HUES64 (cell line): Measurements from ENCODE around the gene PXK.
A peak's percentile ranks its signal among the peaks of the same experiment; 100 is the strongest.

ENCODE experiments used
- H3K27ac ChIP-seq: 2 replicates; pipeline ENCODE4 v1.7.0; 2013; ENCODE audit warnings: low read depth, low read length, inconsistent platforms
- H3K27me3 ChIP-seq: 2 replicates; pipeline ENCODE4 v1.6.1; 2013; ENCODE audit warnings: mild to moderate bottlenecking, low read length; ENCODE audit not compliant: insufficient read depth
- H3K36me3 ChIP-seq: 2 replicates; pipeline ENCODE4 v1.6.1; 2013; ENCODE audit warnings: mild to moderate bottlenecking, low read length; ENCODE audit not compliant: insufficient read depth
- H3K4me1 ChIP-seq: 2 replicates; pipeline ENCODE4 v1.6.1; 2013; ENCODE audit warnings: mild to moderate bottlenecking, low read length, moderate library complexity; ENCODE audit not compliant: insufficient read depth
- H3K4me3 ChIP-seq: 2 replicates; pipeline ENCODE4 v1.5.1; 2013; ENCODE audit warnings: mild to moderate bottlenecking, low read length, moderate library complexity
- H3K9ac ChIP-seq: 2 replicates; pipeline ENCODE4 v1.6.1; 2013; ENCODE audit warnings: mild to moderate bottlenecking, low read depth, low read length
- H3K9me3 ChIP-seq: 2 replicates; pipeline ENCODE4 v1.6.1; 2013; ENCODE audit warnings: low read depth, low read length; ENCODE audit not compliant: insufficient read depth
- WGBS: fragments of 150-250, 120-280 bp; methylation state at CpG from one replicate; pipeline ENCODE4 v1.1.7; 2013; ENCODE audit warnings: missing lambda C conversion rate; 5-methylcytosine and 5-hydroxymethylcytosine counted together

Gene PXK

DNA sequence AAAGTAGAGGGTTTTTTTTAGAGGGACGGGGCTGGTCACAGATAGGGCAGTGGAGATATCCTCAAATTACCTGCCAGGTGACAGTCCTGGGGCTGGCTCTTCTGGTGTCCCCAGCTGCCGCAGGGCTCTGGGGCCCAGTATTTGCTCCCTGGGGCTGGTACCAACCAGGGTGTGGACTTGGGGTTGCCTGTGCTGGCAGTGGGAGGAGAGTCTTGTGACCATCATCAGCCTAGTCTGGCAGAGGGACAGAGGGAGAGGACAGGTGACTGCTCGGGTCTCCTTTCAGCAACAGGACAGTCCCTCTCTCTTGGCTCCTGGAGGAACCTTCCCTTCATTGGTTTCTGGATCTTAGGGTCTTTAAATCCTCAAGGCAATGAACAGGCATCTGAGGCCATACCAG, 34.5 kb upstream of the PXK start:
- Histone ChIP-seq H3K9ac (no peak overlapping the region), H3K27ac (no peak overlapping the region), H3K4me3 (no peak overlapping the region), H3K36me3 (no peaks in the 10 kb centered on the region), H3K4me1 (no peaks in the 10 kb centered on the region; the same call in 1 of the 2 replicates), H3K9me3 (no peaks in the 10 kb centered on the region), H3K27me3 (no peaks in the 10 kb centered on the region; the same call in 1 of the 2 replicates)
- 73% methylated on average over 3 of the region's 3 CpGs for WGBS

DNA sequence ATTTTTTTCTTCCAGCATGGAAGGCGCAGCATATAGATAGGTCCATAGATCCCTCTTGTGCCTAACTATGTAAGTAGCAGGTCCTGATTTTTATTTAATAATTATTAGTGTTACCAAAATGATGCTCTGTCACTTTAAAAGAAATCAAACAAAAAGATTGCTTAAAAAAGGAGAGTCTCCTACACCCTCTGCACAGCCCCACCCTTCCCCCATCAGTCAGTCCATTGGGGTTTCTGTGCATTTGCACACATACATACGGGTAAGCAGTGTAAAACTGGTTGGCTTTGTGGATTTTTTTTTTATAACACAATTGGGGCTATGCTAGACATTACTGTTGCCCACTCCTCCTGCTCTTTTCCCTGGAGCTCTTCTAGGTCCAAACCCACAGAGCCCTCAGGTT, 33.6 kb upstream of the PXK start:
- Histone ChIP-seq H3K36me3 (no peaks in the 10 kb centered on the region), H3K9ac (no peak overlapping the region), H3K27ac (no peak overlapping the region), H3K9me3 (no peaks in the 10 kb centered on the region), H3K4me3 (no peak overlapping the region), H3K4me1 (no peaks in the 10 kb centered on the region; the same call in 1 of the 2 replicates), H3K27me3 (no peaks in the 10 kb centered on the region; the same call in 1 of the 2 replicates)
- WGBS = no CpG with 5 or more reads among the region's 2 CpGs

GRCh38 chr3:58299839-58300516, 32.7 kb upstream of the PXK start:
- H3K9ac ChIP-seq = no peak overlapping the region
- H3K36me3 ChIP-seq = no peaks in the 10 kb centered on the region
- H3K4me1 ChIP-seq = no peaks in the 10 kb centered on the region; the same call in 1 of the 2 replicates
- H3K27me3 ChIP-seq = no peaks in the 10 kb centered on the region; the same call in 1 of the 2 replicates
- H3K27ac ChIP-seq = no peak overlapping the region
- WGBS = 25% methylated on average over 8 of the region's 8 CpGs
- H3K9me3 ChIP-seq = no peaks in the 10 kb centered on the region
- H3K4me3 ChIP-seq = no peak overlapping the region

DNA sequence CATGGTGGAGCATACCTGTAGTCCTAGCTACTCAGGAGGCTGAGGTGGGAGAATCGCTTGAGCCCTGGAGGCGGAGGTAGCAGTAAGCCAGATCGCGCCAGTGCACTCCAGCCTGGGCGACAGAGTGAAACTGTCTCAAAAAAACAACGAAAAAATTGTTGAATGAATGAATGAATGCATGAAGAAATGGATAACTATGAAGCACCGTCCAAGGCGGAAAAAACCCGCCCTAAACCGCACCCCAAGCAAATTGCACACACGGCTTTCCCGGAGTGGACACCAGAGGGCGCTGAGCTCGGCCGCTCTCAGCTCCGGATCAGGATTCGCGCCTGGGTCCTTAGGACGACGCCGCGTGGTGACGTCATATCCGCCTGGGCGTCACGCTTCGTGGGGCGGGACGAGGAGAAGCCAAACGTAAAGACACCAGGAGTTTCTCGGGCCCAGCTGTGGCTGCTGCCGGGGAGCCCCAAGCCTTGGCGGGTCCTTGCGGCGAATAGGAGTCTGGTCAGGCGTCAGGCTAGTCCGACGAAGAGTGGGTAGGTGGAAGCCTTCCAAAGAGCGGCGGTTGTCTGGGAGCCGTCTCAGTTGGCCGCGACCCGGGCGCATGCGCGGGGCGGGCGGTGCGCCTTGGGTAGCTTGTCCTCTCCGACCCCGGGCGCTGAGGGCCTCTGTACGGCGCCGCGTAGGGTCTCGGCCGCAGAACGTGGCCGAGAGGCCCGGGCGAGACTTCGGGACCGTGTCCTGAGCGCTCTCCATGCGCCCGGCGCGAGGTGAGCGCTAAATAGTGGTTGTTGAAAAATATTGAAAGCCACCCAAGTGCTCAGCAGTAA, 26.6 kb upstream of the PXK start, which contains the start of the genes HTD2 and RPP14:
Gene HTD2, plus strand, starts transcription at position 639 of the 830 bp plus-strand sequence. CDS start 11,094 bp downstream, outside the sequence.
Gene RPP14, plus strand, starts transcription at position 364 of the 830 bp plus-strand sequence. CDS start 4,085 bp downstream, outside the sequence.
- no peaks in the 10 kb centered on the region for H3K9me3 ChIP-seq
- peak within 1 kb of the TSS; percentile 90 for H3K9ac ChIP-seq
- peaks cover 27% of the 10 kb centered on the region for H3K36me3 ChIP-seq
- H3K4me3 ChIP-seq = peak within 1 kb of the TSS; percentile 75
- 0 out of 2 replicates have a peak, but pooled peaks cover 6% of the 10 kb centered on the region for H3K4me1 ChIP-seq
- 7% methylated on average over 71 of the region's 71 CpGs for WGBS
- H3K27me3 ChIP-seq = no peaks in the 10 kb centered on the region; the same call in 1 of the 2 replicates
- peak within 1 kb of the TSS; percentile 96 for H3K27ac ChIP-seq

GRCh38 chr3:58307639-58308215, 25.0 kb upstream of the PXK start:
- no peak overlapping the region for H3K27ac ChIP-seq
- H3K4me3 ChIP-seq = peak overlapping the region; percentile 75
- peak overlapping the region; percentile 90 for H3K9ac ChIP-seq
- peaks cover 42% of the 10 kb centered on the region for H3K36me3 ChIP-seq
- WGBS = 78% methylated on average over 10 of the region's 10 CpGs
- no peaks in the 10 kb centered on the region for H3K9me3 ChIP-seq
- H3K27me3 ChIP-seq = no peaks in the 10 kb centered on the region
- 0 out of 2 replicates have a peak, but pooled peaks cover 6% of the 10 kb centered on the region for H3K4me1 ChIP-seq

GRCh38 chr3:58308728-58309127, 24.0 kb upstream of the PXK start:
- Histone ChIP-seq H3K9ac (no peak overlapping the region), H3K4me3 (no peak overlapping the region)

DNA sequence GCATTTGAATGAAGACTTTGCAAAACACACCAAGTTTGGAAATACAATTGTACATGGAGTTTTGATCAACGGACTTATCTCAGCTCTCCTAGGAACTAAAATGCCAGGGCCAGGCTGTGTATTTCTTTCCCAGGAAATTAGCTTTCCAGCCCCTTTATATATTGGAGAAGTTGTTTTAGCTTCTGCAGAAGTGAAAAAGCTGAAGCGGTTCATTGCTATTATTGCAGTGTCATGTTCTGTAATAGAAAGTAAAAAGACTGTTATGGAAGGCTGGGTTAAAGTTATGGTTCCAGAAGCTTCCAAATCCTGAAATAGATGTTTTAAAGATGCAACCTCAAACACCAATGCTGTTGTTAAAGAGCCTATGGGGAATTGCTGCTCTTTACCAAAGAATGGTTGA, 14.9 kb upstream of the PXK start:
- H3K9me3 ChIP-seq = no peaks in the 10 kb centered on the region
- H3K27ac ChIP-seq = no peak overlapping the region
- no peak overlapping the region for H3K4me3 ChIP-seq
- H3K9ac ChIP-seq = no peak overlapping the region
- H3K4me1 ChIP-seq = peaks cover 13% of the 10 kb centered on the region
- H3K36me3 ChIP-seq = peaks cover 67% of the 10 kb centered on the region
- 96% methylated on average over 2 of the region's 2 CpGs for WGBS
- no peaks in the 10 kb centered on the region for H3K27me3 ChIP-seq

More at GRCh38 chr3:58308728-58309127, 24.0 kb upstream of the PXK start:
- Histone ChIP-seq H3K27me3 (no peaks in the 10 kb centered on the region), H3K36me3 (peaks cover 50% of the 10 kb centered on the region), H3K27ac (no peak overlapping the region), H3K9me3 (no peaks in the 10 kb centered on the region), H3K4me1 (0 out of 2 replicates have a peak, but pooled peaks cover 6% of the 10 kb centered on the region)
- WGBS = 93% methylated on average over 1 of the region's 1 CpG

GRCh38 chr3:58321791-58322190, 10.9 kb upstream of the PXK start:
- WGBS = 43% methylated on average over 7 of the region's 7 CpGs
- H3K27me3 ChIP-seq = no peaks in the 10 kb centered on the region
- no peak overlapping the region for H3K9ac ChIP-seq
- H3K27ac ChIP-seq = peak overlapping the region; percentile 61; the same call in 1 of the 2 replicates
- peaks cover 22% of the 10 kb centered on the region for H3K4me1 ChIP-seq
- no peaks in the 10 kb centered on the region for H3K9me3 ChIP-seq
- H3K36me3 ChIP-seq = peaks cover 31% of the 10 kb centered on the region
- H3K4me3 ChIP-seq = peak overlapping the region; percentile 14; the same call in 1 of the 2 replicates

DNA sequence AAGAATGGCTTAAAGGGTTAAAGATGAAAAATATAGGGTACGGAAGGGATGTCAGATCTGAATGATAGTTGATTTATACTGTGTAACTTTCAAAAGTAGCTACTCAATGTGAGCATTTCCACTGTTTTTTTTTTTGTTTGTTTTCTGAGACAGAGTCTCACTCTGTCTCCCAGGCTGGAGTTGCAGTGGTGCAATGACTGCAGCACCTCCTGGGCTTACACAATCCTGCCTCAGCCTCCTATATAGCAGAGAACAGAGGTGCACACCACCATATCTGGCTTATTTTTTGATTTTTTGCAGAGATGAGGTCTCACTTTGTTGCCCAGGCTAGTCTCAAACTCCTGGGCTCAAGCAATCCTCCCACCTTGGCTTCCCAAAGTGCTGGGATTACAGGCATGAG, 9.9 kb upstream of the PXK start:
- H3K4me3 ChIP-seq = no peak overlapping the region
- no peak overlapping the region for H3K27ac ChIP-seq
- peaks cover 21% of the 10 kb centered on the region for H3K36me3 ChIP-seq
- H3K27me3 ChIP-seq = no peaks in the 10 kb centered on the region
- H3K9ac ChIP-seq = no peak overlapping the region
- peaks cover 22% of the 10 kb centered on the region for H3K4me1 ChIP-seq
- WGBS = 96% methylated on average over 1 of the region's 1 CpG
- H3K9me3 ChIP-seq = no peaks in the 10 kb centered on the region

- H3K36me3 ChIP-seq = peaks cover 13% of the 10 kb centered on the region
- 96% methylated on average over 3 of the region's 3 CpGs for WGBS
- H3K9me3 ChIP-seq = no peaks in the 10 kb centered on the region
- no peak overlapping the region for H3K4me3 ChIP-seq
- H3K27ac ChIP-seq = no peak overlapping the region
- H3K4me1 ChIP-seq = peaks cover 22% of the 10 kb centered on the region
- H3K9ac ChIP-seq = no peak overlapping the region
- H3K27me3 ChIP-seq = no peaks in the 10 kb centered on the region
These were observed 8.9 kb upstream of the PXK start for GRCh38 chr3:58323529-58324390.
